ENCODE data around the gene CDK11B. TPM values are rescaled to one million over a fixed set of nuclear protein-coding genes. Genes with fewer than 3 reads are reported as not detected.

The CDK11B gene
- total RNA-seq, 1 donor, result 5.8 TPM

GRCh38 chr1:1622010-1622787 lies 36.6 kb downstream of the CDK11B start:
- no peaks in the 10 kb centered on the region for H3K9me3 ChIP-seq (ENCODE audit: low read depth, low read length)
- H2AFZ ChIP-seq (ENCODE audit: low read length), result no peak overlapping the region
- H3K36me3 ChIP-seq (ENCODE audit: insufficient read depth, low read length), result peaks cover 4% of the 10 kb centered on the region
- peaks cover 24% of the 10 kb centered on the region for H4K20me1 ChIP-seq (ENCODE audit: insufficient read depth, low read length)
- no peak overlapping the region for H3K4me2 ChIP-seq (ENCODE audit: insufficient read depth, low read length)
- TF ChIP-seq CTCF (IDR thresholded peaks at IDR 0.05; ENCODE audit: extremely low read depth, low read depth, low read length), result no peak
- H3K4me3 ChIP-seq (ENCODE audit: insufficient read depth, low read length), result no peak overlapping the region
- no peak overlapping the region for H3K27ac ChIP-seq (ENCODE audit: low read depth, low read length)
- H3K79me2 ChIP-seq (ENCODE audit: insufficient read depth, low read length), result peaks cover 18% of the 10 kb centered on the region
- no peaks in the 10 kb centered on the region for H3K27me3 ChIP-seq (ENCODE audit: insufficient read depth, low read length)
- DNase-seq (ENCODE audit: insufficient read length, low spot score, missing footprints), result peak; percentile 92
- peaks cover 2% of the 10 kb centered on the region for H3K4me1 ChIP-seq (ENCODE audit: insufficient read depth, low read length)

- H4K20me1 ChIP-seq (ENCODE audit: insufficient read depth, low read length), result peaks cover 30% of the 10 kb centered on the region
- no peak overlapping the region for H3K4me3 ChIP-seq (ENCODE audit: insufficient read depth, low read length)
- H3K27me3 ChIP-seq (ENCODE audit: insufficient read depth, low read length), result no peaks in the 10 kb centered on the region
- H3K79me2 ChIP-seq (ENCODE audit: insufficient read depth, low read length), result peaks cover 26% of the 10 kb centered on the region
- peak; percentile 88 for DNase-seq (ENCODE audit: insufficient read length, low spot score, missing footprints)
- H3K4me2 ChIP-seq (ENCODE audit: insufficient read depth, low read length), result no peak overlapping the region
- no peak overlapping the region for H3K27ac ChIP-seq (ENCODE audit: low read depth, low read length)
- no peaks in the 10 kb centered on the region for H3K9me3 ChIP-seq (ENCODE audit: low read depth, low read length)
- H3K4me1 ChIP-seq (ENCODE audit: insufficient read depth, low read length), result peaks cover 10% of the 10 kb centered on the region
- TF ChIP-seq CTCF (IDR thresholded peaks at IDR 0.05; ENCODE audit: extremely low read depth, low read depth, low read length), result no peak
- no peak overlapping the region for H2AFZ ChIP-seq (ENCODE audit: low read length)
- peaks cover 4% of the 10 kb centered on the region for H3K36me3 ChIP-seq (ENCODE audit: insufficient read depth, low read length)
Observed at GRCh38 chr1:1621173-1622009, 37.4 kb downstream of the CDK11B start.

- Histone ChIP-seq H3K79me2 (ENCODE audit: insufficient read depth, low read length) (peaks cover 29% of the 10 kb centered on the region), H3K4me2 (ENCODE audit: insufficient read depth, low read length) (no peak overlapping the region), H3K27ac (ENCODE audit: low read depth, low read length) (no peak overlapping the region), H3K27me3 (ENCODE audit: insufficient read depth, low read length) (no peaks in the 10 kb centered on the region), H4K20me1 (ENCODE audit: insufficient read depth, low read length) (peaks cover 30% of the 10 kb centered on the region), H3K4me3 (ENCODE audit: insufficient read depth, low read length) (no peak overlapping the region), H3K4me1 (ENCODE audit: insufficient read depth, low read length) (peaks cover 11% of the 10 kb centered on the region), H2AFZ (ENCODE audit: low read length) (no peak overlapping the region), H3K36me3 (ENCODE audit: insufficient read depth, low read length) (peaks cover 4% of the 10 kb centered on the region), H3K9me3 (ENCODE audit: low read depth, low read length) (no peaks in the 10 kb centered on the region)
- no peak for TF ChIP-seq CTCF (IDR thresholded peaks at IDR 0.05; ENCODE audit: extremely low read depth, low read depth, low read length)
- peak; percentile 76 for DNase-seq (ENCODE audit: insufficient read length, low spot score, missing footprints)
Observed at GRCh38 chr1:1620433-1621139, 38.2 kb downstream of the CDK11B start.

Data from osteoblast (primary cell).